GM19043 (cell line): ENCODE measurements around the gene INO80C.
"Not testable (repeated sequence)": the region's sequence is repeated elsewhere in the genome, so short reads cannot be mapped to it uniquely, and the experiment has no call there.

Experiments used
- ATAC-seq: cut with Tn5 transposase; IDR thresholded peaks from one replicate; pipeline ENCODE4 v1.9.1; 2021; ENCODE audit warnings: low read depth; ENCODE audit not compliant: unreplicated experiment

Gene INO80C

GRCh38 chr18:35489913-35490490 lies 7.8 kb downstream of the INO80C start:
- ATAC-seq = no peak

- not testable (repeated sequence) for ATAC-seq
Observed at GRCh38 chr18:35489281-35489680, 8.5 kb downstream of the INO80C start.

- not testable (repeated sequence) for ATAC-seq
Observed at GRCh38 chr18:35488396-35488795, 9.4 kb downstream of the INO80C start.

- ATAC-seq = not testable (repeated sequence)
Observed at GRCh38 chr18:35487525-35487924, 10.2 kb downstream of the INO80C start.

GRCh38 chr18:35485852-35486251 lies 11.9 kb downstream of the INO80C start:
- no peak for ATAC-seq

GRCh38 chr18:35484034-35484433 lies 13.7 kb downstream of the INO80C start:
- peak; percentile 52 for ATAC-seq

GRCh38 chr18:35481960-35482366 lies 15.8 kb downstream of the INO80C start:
- ATAC-seq = no peak

GRCh38 chr18:35479911-35480586 lies 17.7 kb downstream of the INO80C start:
- ATAC-seq = no peak

- ATAC-seq = no peak
Observed at GRCh38 chr18:35478520-35479435, 19.0 kb downstream of the INO80C start.

GRCh38 chr18:35477974-35478373 lies 19.8 kb downstream of the INO80C start:
- no peak for ATAC-seq

- ATAC-seq = no peak
Observed at GRCh38 chr18:35477497-35477896, 20.3 kb downstream of the INO80C start.

GRCh38 chr18:35474884-35475283 lies 22.9 kb downstream of the INO80C start:
- ATAC-seq = no peak

- no peak for ATAC-seq
Observed at GRCh38 chr18:35473562-35473961, 24.2 kb downstream of the INO80C start.

GRCh38 chr18:35470435-35470834 lies 27.3 kb downstream of the INO80C start:
- ATAC-seq = no peak

GRCh38 chr18:35469725-35470124 lies 28.0 kb downstream of the INO80C start:
- no peak for ATAC-seq

GRCh38 chr18:35468711-35469110 lies 29.0 kb downstream of the INO80C start:
- no peak for ATAC-seq

- ATAC-seq = peak; percentile 80
Observed at GRCh38 chr18:35467624-35468016, 30.1 kb downstream of the INO80C start.

GRCh38 chr18:35466815-35467623 lies 30.7 kb downstream of the INO80C start:
- ATAC-seq = peak; percentile 23

- no peak for ATAC-seq
Observed at GRCh38 chr18:35466334-35466733, 31.4 kb downstream of the INO80C start.

GRCh38 chr18:35465329-35465728 lies 32.4 kb downstream of the INO80C start:
- ATAC-seq = no peak
